CD4-positive, CD25-positive, alpha-beta regulatory T cell (primary cell): ENCODE results near the gene GABRD. TPM values are rescaled to one million over a fixed set of nuclear protein-coding genes. Genes with fewer than 3 reads are reported as not detected.
A peak's percentile ranks its signal among the peaks of the same experiment; 100 is the strongest.

Source experiments
- ATAC-seq, 2 donors: fragments of 150-1000 bp; cut with Tn5 transposase; one replicate each; pipeline ENCODE4 v1.10.0; 2021; ENCODE audit warnings: low read depth in 2 of 2, moderate number of reproducible peaks in 2 of 2, moderate library complexity in 1 of 2
- DNase-seq, 3 donors: peaks; one replicate each; pipeline versions ENCODE4 v3.0.0 to v3.0.0-alpha.2; 2012 to 2022; ENCODE audit warnings: mixed read lengths in 1 of 3
- H3K27ac ChIP-seq: one replicate; pipeline ENCODE4 v1.7.0; 2013; ENCODE audit warnings: mild to moderate bottlenecking, low read length; ENCODE audit not compliant: insufficient read depth, poor library complexity, severe bottlenecking
- H3K27me3 ChIP-seq: one replicate; pipeline ENCODE4 v1.7.0; 2013; ENCODE audit warnings: low read length; ENCODE audit not compliant: control insufficient read depth, insufficient read depth
- H3K36me3 ChIP-seq: one replicate; pipeline ENCODE4 v1.7.0; 2013; ENCODE audit warnings: mild to moderate bottlenecking, low read length, moderate library complexity; ENCODE audit not compliant: control insufficient read depth, insufficient read depth
- H3K4me1 ChIP-seq: 2 replicates; pipeline ENCODE4 v1.7.0; 2013; ENCODE audit warnings: mild to moderate bottlenecking, low read length; ENCODE audit not compliant: insufficient read depth, control insufficient read depth, poor library complexity, severe bottlenecking
- H3K4me3 ChIP-seq: one replicate; pipeline ENCODE4 v1.7.0; 2013; ENCODE audit warnings: low read depth, mild to moderate bottlenecking, low read length, moderate library complexity
- H3K9me3 ChIP-seq, 2 experiments: 1 replicate in 1 of 2; 2 replicates in 1 of 2; pipeline ENCODE4 v1.7.0; 2013; ENCODE audit warnings: low read length in 2 of 2, mild to moderate bottlenecking in 1 of 2, moderate library complexity in 1 of 2; ENCODE audit not compliant: control insufficient read depth in 2 of 2
- H3K27ac Mint-ChIP-seq, 3 donors: one replicate each; pipeline ENCODE4 v1.8.0; 2020 to 2022; ENCODE audit warnings: mild to moderate bottlenecking in 3 of 3, mixed read lengths in 3 of 3, moderate library complexity in 2 of 3
- H3K27me3 Mint-ChIP-seq: one replicate; pipeline ENCODE4 v1.8.0; 2022; ENCODE audit warnings: mild to moderate bottlenecking, mixed read lengths
- H3K36me3 Mint-ChIP-seq: one replicate; pipeline ENCODE4 v1.8.0; 2020; ENCODE audit warnings: mixed read lengths
- H3K4me1 Mint-ChIP-seq, 4 donors: one replicate each; pipeline ENCODE4 v1.8.0; 2020 to 2022; ENCODE audit warnings: mixed read lengths in 4 of 4, mild to moderate bottlenecking in 1 of 4
- H3K4me3 Mint-ChIP-seq, 4 donors: one replicate each; pipeline ENCODE4 v1.8.0; 2020 to 2022; ENCODE audit warnings: mild to moderate bottlenecking in 4 of 4, mixed read lengths in 4 of 4, moderate library complexity in 3 of 4
- H3K9me3 Mint-ChIP-seq, 7 donors: one replicate each; pipeline ENCODE4 v1.8.0; 2020 to 2022; ENCODE audit warnings: mixed read lengths in 7 of 7, mild to moderate bottlenecking in 3 of 7, moderate library complexity in 2 of 7
- polyA plus RNA-seq, 4 donors: library from polyadenylated mRNA; unstranded; fragments of 300-500 nt; fragmentation: Illumina TruSeq; gene quantifications; one replicate each; pipeline ENCODE4 v1.2.3, GENCODE V29; 2021
- total RNA-seq: library from RNA; stranded (reverse); gene quantifications from one replicate; pipeline ENCODE4 v1.2.3, GENCODE V29; 2022

Gene GABRD
- total and polyA plus RNA-seq, 5 donors from 2014 or later = 0.22 TPM; not detected in 4

DNA sequence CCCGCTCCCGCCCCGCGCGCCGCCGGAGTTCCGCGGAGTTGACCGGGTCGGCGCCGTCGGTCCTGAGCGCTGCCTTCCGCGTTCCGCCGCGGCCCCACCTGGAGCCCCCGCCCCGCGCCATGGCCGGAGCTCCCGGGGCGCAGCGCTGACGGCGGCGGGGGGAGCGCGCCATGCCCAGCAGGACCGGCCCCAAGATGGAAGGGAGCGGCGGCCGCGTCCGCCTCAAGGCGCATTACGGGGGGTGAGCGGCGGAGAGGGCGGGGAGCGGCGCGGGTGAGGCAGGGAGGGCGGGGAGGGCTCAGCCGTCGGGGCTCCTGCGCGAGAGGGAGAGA, 31.3 kb downstream of the GABRD start:
- DNase-seq = peak in 1 of 3 donors; percentile 23
- H3K4me1 ChIP-seq = peaks cover 26% of the 10 kb centered on the region
- H3K27me3 Mint-ChIP-seq = peaks cover 5% of the 10 kb centered on the region
- peak in 1 of 2 donors; percentile 18 for ATAC-seq
- H3K4me1 Mint-ChIP-seq = peaks cover 0 to 25% (median 12%) of the 10 kb centered on the region in 4 donors
- no peaks in the 10 kb centered on the region for H3K9me3 Mint-ChIP-seq
- no peak overlapping the region for H3K27ac Mint-ChIP-seq
- peak overlapping the region in 2 of 4 donors; percentile 16 to 36 for H3K4me3 Mint-ChIP-seq
- no peak overlapping the region for H3K4me3 ChIP-seq
- no peaks in the 10 kb centered on the region for H3K9me3 ChIP-seq
- H3K36me3 Mint-ChIP-seq = no peaks in the 10 kb centered on the region
- H3K27me3 ChIP-seq = no peaks in the 10 kb centered on the region
- H3K36me3 ChIP-seq = peaks cover 2% of the 10 kb centered on the region
- H3K27ac ChIP-seq = no peak overlapping the region

DNA sequence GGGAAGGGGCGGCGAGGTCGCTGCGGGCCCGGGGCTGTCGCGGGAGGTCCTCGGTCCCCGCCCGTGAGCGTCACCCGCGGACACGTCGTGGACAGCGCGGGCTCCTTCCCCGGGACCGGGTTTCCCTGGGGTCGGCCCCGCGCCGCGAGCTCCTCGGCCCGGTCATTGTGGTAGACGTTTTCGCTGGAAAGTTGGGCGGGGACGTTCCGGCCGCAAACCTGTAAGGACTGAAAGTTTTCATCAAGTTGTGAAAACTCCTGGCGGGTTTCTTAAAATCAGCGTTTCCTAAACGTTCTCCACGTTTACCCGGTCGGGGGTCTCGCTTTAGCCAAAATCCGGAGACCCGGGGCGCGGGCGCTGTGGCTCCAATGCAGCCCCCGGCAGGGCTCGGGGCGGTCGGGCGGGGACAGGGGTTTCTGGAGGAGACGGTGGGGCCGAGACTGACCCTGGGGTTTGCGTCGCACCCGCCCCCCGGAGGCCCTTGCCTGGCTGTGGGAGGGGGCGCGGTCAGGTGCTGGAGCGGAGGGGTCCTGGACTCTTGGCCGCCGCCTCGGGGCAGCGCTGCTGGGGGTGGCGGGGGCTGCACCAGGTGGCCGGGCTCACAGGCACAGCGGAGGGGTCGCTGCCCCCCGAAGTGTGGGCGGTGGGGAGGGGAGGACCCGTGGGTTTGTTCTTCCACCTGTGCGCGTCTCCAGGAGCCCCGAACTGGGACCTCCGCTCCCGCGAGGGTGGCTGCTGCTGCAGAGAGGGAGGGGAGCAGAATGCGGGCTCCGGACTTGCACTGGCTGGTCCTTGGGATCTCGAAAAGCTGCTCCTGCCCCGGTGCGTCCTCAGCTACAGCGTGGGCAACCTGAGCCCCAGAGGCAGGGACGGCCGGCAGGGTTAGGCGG, 31.9 kb downstream of the GABRD start:
- ATAC-seq (no peak), DNase-seq (no peak)
- peaks cover 23% of the 10 kb centered on the region for H3K4me1 ChIP-seq
- H3K36me3 ChIP-seq = peaks cover 5% of the 10 kb centered on the region
- peak overlapping the region in 1 of 3 donors; percentile 87 for H3K27ac Mint-ChIP-seq
- peaks cover 5% of the 10 kb centered on the region for H3K27me3 Mint-ChIP-seq
- H3K4me1 Mint-ChIP-seq = peaks cover 0 to 21% (median 10%) of the 10 kb centered on the region in 4 donors
- H3K9me3 ChIP-seq = no peaks in the 10 kb centered on the region
- peak overlapping the region; percentile 43 for H3K4me3 ChIP-seq
- H3K27ac ChIP-seq = no peak overlapping the region
- no peaks in the 10 kb centered on the region for H3K27me3 ChIP-seq
- H3K9me3 Mint-ChIP-seq = no peaks in the 10 kb centered on the region
- H3K36me3 Mint-ChIP-seq = no peaks in the 10 kb centered on the region
- peak overlapping the region; percentile 73 to 89 (median 80) for H3K4me3 Mint-ChIP-seq

DNA sequence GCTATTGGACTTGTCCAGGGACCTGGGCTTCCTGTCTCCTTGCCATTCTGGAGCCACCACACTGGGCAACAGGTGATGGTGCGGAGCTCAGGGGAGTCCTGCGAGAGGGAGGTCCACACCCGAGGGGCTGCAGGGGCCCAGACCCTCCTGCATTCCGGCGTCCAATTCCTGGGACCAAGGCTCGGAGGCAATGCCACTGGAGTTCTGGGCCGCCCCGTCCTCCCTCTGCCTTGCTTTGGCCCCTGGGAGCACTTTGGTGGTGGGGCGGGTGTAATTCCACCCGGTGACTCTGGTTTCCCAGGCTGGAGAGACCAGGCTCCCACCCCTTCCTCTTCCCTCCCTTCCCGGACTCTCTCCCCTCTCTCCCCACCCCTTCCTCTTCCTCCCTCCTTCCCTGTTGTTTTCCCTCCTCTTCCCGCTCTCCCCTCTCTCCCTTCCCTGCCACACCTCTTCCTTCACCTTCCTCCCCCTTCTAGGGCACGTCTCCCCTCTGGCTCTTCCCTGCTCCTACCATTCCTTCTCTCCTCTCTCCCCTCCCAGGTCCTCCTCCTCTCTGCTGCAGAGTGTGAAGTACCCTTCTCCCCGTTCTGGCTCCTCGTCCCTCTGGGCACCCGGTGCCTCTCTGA, 33.0 kb downstream of the GABRD start:
- H3K4me1 Mint-ChIP-seq = peaks cover 0 to 21% (median 10%) of the 10 kb centered on the region in 4 donors
- no peak for DNase-seq
- Histone ChIP-seq H3K27ac (no peak overlapping the region), H3K9me3 (no peaks in the 10 kb centered on the region), H3K4me1 (peaks cover 23% of the 10 kb centered on the region), H3K36me3 (peaks cover 5% of the 10 kb centered on the region), H3K4me3 (no peak overlapping the region), H3K27me3 (no peaks in the 10 kb centered on the region)
- no peak for ATAC-seq
- H3K27ac Mint-ChIP-seq = peak overlapping the region in 1 of 3 donors; percentile 47
- peak overlapping the region; percentile 75 to 89 (median 80) for H3K4me3 Mint-ChIP-seq
- no peaks in the 10 kb centered on the region for H3K9me3 Mint-ChIP-seq
- no peaks in the 10 kb centered on the region for H3K36me3 Mint-ChIP-seq
- H3K27me3 Mint-ChIP-seq = peaks cover 5% of the 10 kb centered on the region

DNA sequence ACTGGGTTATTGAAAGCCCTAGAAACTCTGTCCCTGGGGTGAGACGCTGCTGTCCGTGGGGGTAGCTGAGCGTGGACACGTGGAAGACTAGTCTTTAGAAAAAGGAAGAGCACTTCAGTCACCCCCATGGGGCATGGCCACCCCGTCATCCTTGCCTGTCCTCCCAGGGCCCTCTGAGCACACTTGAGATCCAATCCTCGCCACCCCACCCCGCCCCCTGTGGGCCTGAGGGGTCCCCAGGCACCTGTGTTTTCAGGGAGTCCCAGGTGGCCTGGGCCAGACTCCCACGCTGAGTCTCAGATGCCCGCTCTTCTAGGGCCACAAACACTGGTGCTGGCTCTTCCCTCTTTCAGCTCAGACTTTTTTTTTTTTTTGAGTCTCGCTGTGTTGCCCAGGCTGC, 33.6 kb downstream of the GABRD start:
- peaks cover 0 to 21% (median 10%) of the 10 kb centered on the region in 4 donors for H3K4me1 Mint-ChIP-seq

DNA sequence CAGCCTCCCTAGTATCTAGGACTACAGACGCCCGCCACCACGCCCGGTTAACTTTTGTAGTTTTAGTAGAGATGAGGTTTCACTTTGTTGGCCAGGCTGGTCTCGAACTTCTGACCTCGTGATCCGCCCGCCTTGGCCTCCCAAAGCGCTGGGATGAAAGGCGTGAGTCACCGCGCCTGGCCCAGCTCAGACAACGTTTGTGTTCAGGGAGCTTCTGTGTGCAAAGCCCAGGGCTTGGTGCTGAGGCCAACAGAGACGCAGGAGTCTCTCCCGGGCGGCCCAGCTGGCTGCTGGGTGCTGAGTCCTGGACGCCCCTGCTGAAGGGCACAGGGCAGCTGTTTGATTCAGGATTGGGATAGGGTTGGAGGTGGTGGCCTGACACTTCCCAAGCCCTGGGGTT, 34.1 kb downstream of the GABRD start:
- DNase-seq (no peak), ATAC-seq (no peak)
- Histone ChIP-seq H3K4me1 (peaks cover 23% of the 10 kb centered on the region), H3K27me3 (no peaks in the 10 kb centered on the region), H3K36me3 (peaks cover 5% of the 10 kb centered on the region), H3K27ac (no peak overlapping the region), H3K4me3 (no peak overlapping the region), H3K9me3 (no peaks in the 10 kb centered on the region)
- H3K9me3 Mint-ChIP-seq = no peaks in the 10 kb centered on the region
- peaks cover 4% of the 10 kb centered on the region for H3K27me3 Mint-ChIP-seq
- peak overlapping the region in 3 of 4 donors; percentile 58 to 77 (median 72) for H3K4me3 Mint-ChIP-seq
- peaks cover 0 to 20% (median 9%) of the 10 kb centered on the region in 4 donors for H3K4me1 Mint-ChIP-seq
- no peak overlapping the region for H3K27ac Mint-ChIP-seq
- H3K36me3 Mint-ChIP-seq = no peaks in the 10 kb centered on the region

More for the DNA sequence above, 33.6 kb downstream of the GABRD start:
- Mint-ChIP-seq H3K36me3 (no peaks in the 10 kb centered on the region), H3K4me3 (peak overlapping the region; percentile 58 to 77 (median 65)), H3K27ac (peak overlapping the region in 2 of 3 donors; percentile 47 to 51), H3K27me3 (peaks cover 5% of the 10 kb centered on the region), H3K9me3 (no peaks in the 10 kb centered on the region)
- H3K27me3 ChIP-seq = no peaks in the 10 kb centered on the region
- H3K27ac ChIP-seq = no peak overlapping the region
- DNase-seq (no peak), ATAC-seq (no peak)
- no peak overlapping the region for H3K4me3 ChIP-seq
- H3K36me3 ChIP-seq = peaks cover 5% of the 10 kb centered on the region
- peaks cover 23% of the 10 kb centered on the region for H3K4me1 ChIP-seq
- no peaks in the 10 kb centered on the region for H3K9me3 ChIP-seq

DNA sequence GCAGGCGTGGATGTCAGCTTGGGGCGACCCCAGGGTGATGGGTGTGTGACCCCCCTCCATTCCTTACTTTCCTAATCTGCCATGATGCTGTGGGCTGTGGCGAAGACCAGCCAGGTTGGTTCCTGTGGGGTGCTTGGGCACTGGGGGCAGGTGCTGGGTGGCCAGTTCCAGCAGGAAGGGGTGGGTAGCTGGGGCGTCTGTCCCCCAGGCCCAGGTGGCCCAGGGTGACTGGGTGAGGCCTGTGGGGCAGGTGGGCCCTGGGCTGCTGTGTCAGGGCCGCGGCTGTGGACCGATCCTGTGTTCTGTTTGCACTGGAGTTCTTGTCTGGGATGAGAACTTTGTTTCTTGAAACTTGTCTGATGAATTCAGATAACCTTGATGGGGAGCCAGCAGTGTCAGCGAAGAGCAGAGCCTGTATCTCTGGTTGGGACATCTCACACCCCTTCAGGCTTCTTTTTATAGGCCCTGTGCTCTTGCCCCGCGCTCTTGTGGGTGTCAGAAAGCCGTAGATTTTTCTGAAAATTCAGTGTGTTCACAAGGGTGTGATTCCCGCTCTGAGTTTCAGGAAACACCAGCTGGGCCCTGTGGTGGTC, 34.7 kb downstream of the GABRD start:
- Mint-ChIP-seq H3K27ac (peak overlapping the region in 1 of 3 donors; percentile 26), H3K27me3 (no peaks in the 10 kb centered on the region), H3K4me3 (peak overlapping the region in 2 of 4 donors; percentile 36 to 78), H3K9me3 (no peaks in the 10 kb centered on the region), H3K4me1 (peaks cover 0 to 16% (median 7%) of the 10 kb centered on the region in 4 donors), H3K36me3 (no peaks in the 10 kb centered on the region)
- H3K36me3 ChIP-seq = peaks cover 5% of the 10 kb centered on the region
- no peak overlapping the region for H3K27ac ChIP-seq
- DNase-seq (no peak), ATAC-seq (no peak)
- peaks cover 23% of the 10 kb centered on the region for H3K4me1 ChIP-seq
- H3K4me3 ChIP-seq = no peak overlapping the region
- no peaks in the 10 kb centered on the region for H3K9me3 ChIP-seq
- H3K27me3 ChIP-seq = no peaks in the 10 kb centered on the region

DNA sequence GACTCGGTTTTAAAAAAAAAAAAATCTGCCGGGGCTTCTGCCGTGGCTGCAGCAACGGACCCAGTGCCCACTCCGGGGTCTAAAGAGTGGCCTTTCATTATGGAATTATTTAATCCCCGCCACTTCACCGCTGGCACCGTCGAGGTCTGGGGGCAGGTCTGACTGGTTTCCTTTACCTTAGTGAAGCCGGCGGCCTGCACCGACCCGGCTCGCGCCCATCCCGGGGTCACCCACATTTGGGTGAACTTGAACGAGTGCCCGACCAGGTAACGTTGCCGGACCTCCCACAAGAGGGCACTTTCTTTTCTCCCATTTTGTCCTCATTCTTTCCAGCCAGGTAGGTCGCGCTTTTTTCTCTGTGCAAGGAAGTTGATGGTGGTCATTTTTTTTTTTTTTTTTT, 35.4 kb downstream of the GABRD start:
- DNase-seq = no peak

More for the DNA sequence above, 35.4 kb downstream of the GABRD start:
- H3K36me3 ChIP-seq = peaks cover 11% of the 10 kb centered on the region
- Mint-ChIP-seq H3K27me3 (no peaks in the 10 kb centered on the region), H3K27ac (peak overlapping the region in 1 of 3 donors; percentile 52), H3K36me3 (no peaks in the 10 kb centered on the region), H3K4me3 (peak overlapping the region in 1 of 4 donors; percentile 61), H3K9me3 (no peaks in the 10 kb centered on the region), H3K4me1 (peaks cover 0 to 10% (median 4%) of the 10 kb centered on the region in 4 donors)
- H3K27ac ChIP-seq = no peak overlapping the region
- H3K4me3 ChIP-seq = no peak overlapping the region
- no peaks in the 10 kb centered on the region for H3K27me3 ChIP-seq
- H3K9me3 ChIP-seq = no peaks in the 10 kb centered on the region
- peaks cover 16% of the 10 kb centered on the region for H3K4me1 ChIP-seq
- ATAC-seq = no peak
